ENCODE data around the gene PTGR2. TPM values are rescaled to one million over a fixed set of nuclear protein-coding genes. Genes with fewer than 3 reads are reported as not detected.

Gene PTGR2
- total RNA-seq, 1 experiment from 2014 or later: 14.2 TPM

DNA sequence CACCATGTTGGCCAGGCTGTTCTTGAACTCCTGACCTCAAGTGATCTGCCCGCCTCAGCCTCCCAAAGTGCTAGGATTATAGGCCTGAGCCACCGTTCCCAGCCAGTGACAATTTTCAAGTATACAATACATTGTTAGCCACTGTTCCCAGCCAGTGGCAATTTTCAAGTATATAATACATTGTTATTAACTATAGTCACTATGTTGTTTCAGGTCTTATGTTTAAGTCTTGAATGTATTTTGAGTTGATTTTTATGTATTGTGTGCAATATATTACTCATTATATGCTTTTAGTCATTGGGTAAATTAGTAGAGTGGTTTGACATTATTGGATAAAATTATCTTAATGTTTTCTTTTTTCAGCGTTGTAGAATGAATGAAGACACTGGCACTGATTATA is 22.0 kb downstream of the PTGR2 start:
- intact Hi-C loops (cut with micrococcal nuclease; ENCODE audit: unreplicated experiment): no loop called here
- Mint-ChIP-seq H3K4me1 (ENCODE audit: low read depth, unreplicated experiment) (peaks cover 4% of the 10 kb centered on the region), H3K36me3 (ENCODE audit: insufficient read depth, unreplicated experiment) (peaks cover 8% of the 10 kb centered on the region), H3K27ac (ENCODE audit: unreplicated experiment) (no peak overlapping the region), H3K27me3 (ENCODE audit: insufficient read depth, unreplicated experiment) (no peaks in the 10 kb centered on the region), H3K9me3 (ENCODE audit: unreplicated experiment) (no peaks in the 10 kb centered on the region), H3K4me3 (ENCODE audit: unreplicated experiment) (no peak overlapping the region)
- Histone ChIP-seq H3K36me3 (ENCODE audit: control insufficient read depth, insufficient read depth, low read length) (no peaks in the 10 kb centered on the region; the same call in 1 of the 2 replicates), H3K9me3 (no peaks in the 10 kb centered on the region), H3K4me1 (no peaks in the 10 kb centered on the region), H3K4me3 (ENCODE audit: low read depth, low read length) (no peak overlapping the region), H3K27me3 (replicated peaks; ENCODE audit: control insufficient read depth, insufficient read depth, low read length) (no peaks in the 10 kb centered on the region)
- POLR2A ChIA-PET: no interaction called here
- BruUV-seq (replicated peaks): no TSS peak
- CTCF ChIA-PET: no interaction called here
- no peak for DNase-seq
- TF ChIP-seq CTCF (IDR thresholded peaks at IDR 0.05; ENCODE audit: insufficient read depth in 1 of 2, low read depth in 1 of 2, low read length in 1 of 2, severe bottlenecking in 1 of 2, unreplicated experiment in 1 of 2): no peak

DNA sequence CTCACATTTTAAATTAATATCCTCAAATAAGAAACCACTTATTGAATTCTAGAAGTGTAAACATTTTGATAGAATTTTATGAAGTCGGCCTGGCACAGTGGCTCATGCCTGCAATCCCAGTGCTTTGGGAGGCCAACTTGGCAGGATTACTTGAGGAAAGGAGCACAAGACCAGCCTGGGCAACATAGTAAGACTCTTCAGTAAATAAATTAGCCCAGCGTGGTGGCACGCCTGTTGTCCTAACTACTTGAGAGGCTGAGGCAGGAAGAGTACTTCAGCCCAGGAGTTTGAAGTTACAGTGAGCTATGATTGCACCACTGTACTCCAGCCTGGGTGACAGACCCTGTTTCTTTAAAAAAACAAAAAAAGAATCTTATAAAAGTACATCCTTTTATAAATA is 26.2 kb downstream of the PTGR2 start:
- H3K36me3 Mint-ChIP-seq (ENCODE audit: insufficient read depth, unreplicated experiment): peaks cover 8% of the 10 kb centered on the region
- no peak overlapping the region for H3K27ac Mint-ChIP-seq (ENCODE audit: unreplicated experiment)
- BruUV-seq (replicated peaks): no TSS peak
- H3K4me3 Mint-ChIP-seq (ENCODE audit: unreplicated experiment): no peak overlapping the region
- intact Hi-C loops (cut with micrococcal nuclease; ENCODE audit: unreplicated experiment): no loop called here
- ChIA-PET POLR2A (no interaction called here), CTCF (no interaction called here)
- no peaks in the 10 kb centered on the region for H3K27me3 ChIP-seq (replicated peaks; ENCODE audit: control insufficient read depth, insufficient read depth, low read length)
- no peaks in the 10 kb centered on the region for H3K4me1 ChIP-seq
- no peaks in the 10 kb centered on the region for H3K27me3 Mint-ChIP-seq (ENCODE audit: insufficient read depth, unreplicated experiment)
- TF ChIP-seq CTCF (IDR thresholded peaks at IDR 0.05; ENCODE audit: insufficient read depth in 1 of 2, low read depth in 1 of 2, low read length in 1 of 2, severe bottlenecking in 1 of 2, unreplicated experiment in 1 of 2): no peak
- no peaks in the 10 kb centered on the region for H3K9me3 ChIP-seq
- no peaks in the 10 kb centered on the region; the same call in 1 of the 2 replicates for H3K36me3 ChIP-seq (ENCODE audit: control insufficient read depth, insufficient read depth, low read length)
- DNase-seq: no peak
- H3K9me3 Mint-ChIP-seq (ENCODE audit: unreplicated experiment): no peaks in the 10 kb centered on the region
- H3K4me3 ChIP-seq (ENCODE audit: low read depth, low read length): no peak overlapping the region
- H3K4me1 Mint-ChIP-seq (ENCODE audit: low read depth, unreplicated experiment): peaks cover 4% of the 10 kb centered on the region

DNA sequence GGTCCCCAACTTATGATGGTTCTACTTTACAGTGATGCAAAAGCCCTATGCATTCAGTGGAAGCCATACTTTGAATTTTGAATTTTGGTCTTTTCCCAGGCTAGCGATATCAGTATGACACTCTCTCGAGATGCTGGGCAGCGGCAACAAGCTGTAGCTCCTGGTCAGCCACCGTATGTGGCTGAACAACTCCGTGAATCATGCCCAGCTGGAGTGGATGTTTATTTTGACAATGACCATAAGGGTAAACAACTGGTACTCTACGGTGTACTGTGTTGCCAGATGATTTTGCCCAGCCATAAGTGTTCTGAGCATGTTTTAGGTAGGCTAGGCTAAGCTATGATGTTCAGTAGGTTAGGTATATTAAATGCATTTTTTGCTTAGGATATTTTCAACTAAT is 26.8 kb downstream of the PTGR2 start:
- CTCF ChIA-PET: no interaction called here

More for the DNA sequence above, 26.8 kb downstream of the PTGR2 start:
- peaks cover 4% of the 10 kb centered on the region for H3K4me1 Mint-ChIP-seq (ENCODE audit: low read depth, unreplicated experiment)
- H3K4me3 Mint-ChIP-seq (ENCODE audit: unreplicated experiment): no peak overlapping the region
- no peak for TF ChIP-seq CTCF (IDR thresholded peaks at IDR 0.05; ENCODE audit: insufficient read depth in 1 of 2, low read depth in 1 of 2, low read length in 1 of 2, severe bottlenecking in 1 of 2, unreplicated experiment in 1 of 2)
- intact Hi-C loops (cut with micrococcal nuclease; ENCODE audit: unreplicated experiment): no loop called here
- no peaks in the 10 kb centered on the region for H3K9me3 Mint-ChIP-seq (ENCODE audit: unreplicated experiment)
- no peak for DNase-seq
- BruUV-seq (replicated peaks): no TSS peak
- Histone ChIP-seq H3K36me3 (ENCODE audit: control insufficient read depth, insufficient read depth, low read length) (no peaks in the 10 kb centered on the region; the same call in 1 of the 2 replicates), H3K9me3 (no peaks in the 10 kb centered on the region), H3K4me1 (no peaks in the 10 kb centered on the region), H3K27me3 (replicated peaks; ENCODE audit: control insufficient read depth, insufficient read depth, low read length) (no peaks in the 10 kb centered on the region), H3K4me3 (ENCODE audit: low read depth, low read length) (no peak overlapping the region)
- no peak overlapping the region for H3K27ac Mint-ChIP-seq (ENCODE audit: unreplicated experiment)
- POLR2A ChIA-PET: no interaction called here
- H3K36me3 Mint-ChIP-seq (ENCODE audit: insufficient read depth, unreplicated experiment): peaks cover 11% of the 10 kb centered on the region
- no peaks in the 10 kb centered on the region for H3K27me3 Mint-ChIP-seq (ENCODE audit: insufficient read depth, unreplicated experiment)

Data from Caco-2 (cell line).